ENCODE results near the gene SUFU. TPM values are rescaled to one million over a fixed set of nuclear protein-coding genes. Genes with fewer than 3 reads are reported as not detected.
A peak's percentile ranks its signal among the peaks of the same experiment; 100 is the strongest.

The SUFU gene
- total and polyA plus RNA-seq, 2 of the 13 experiments (the other 11 are each of a cell fraction or from before 2014, with no cell fraction given), result 2.9 to 5.5 TPM

DNA sequence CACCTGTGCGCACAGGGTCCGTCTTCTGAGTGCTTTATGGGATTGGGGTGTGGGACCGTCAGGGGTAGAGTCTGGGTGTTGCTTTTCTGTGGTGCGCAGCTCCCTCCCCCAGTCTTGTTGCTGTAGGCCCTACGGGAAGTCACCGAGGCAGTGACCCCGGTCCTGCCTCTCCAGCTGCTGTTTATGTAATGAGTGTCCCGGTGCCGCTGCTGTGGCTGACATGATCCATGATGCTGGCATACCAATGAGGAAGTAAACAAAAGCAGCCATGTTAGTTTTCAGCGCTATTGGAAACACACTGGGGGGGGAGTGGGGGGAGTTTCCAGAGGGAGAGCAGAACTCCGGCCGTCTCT lies 141.6 kb downstream of the SUFU start (continued):
- TF ChIP-seq, protein P1, sequence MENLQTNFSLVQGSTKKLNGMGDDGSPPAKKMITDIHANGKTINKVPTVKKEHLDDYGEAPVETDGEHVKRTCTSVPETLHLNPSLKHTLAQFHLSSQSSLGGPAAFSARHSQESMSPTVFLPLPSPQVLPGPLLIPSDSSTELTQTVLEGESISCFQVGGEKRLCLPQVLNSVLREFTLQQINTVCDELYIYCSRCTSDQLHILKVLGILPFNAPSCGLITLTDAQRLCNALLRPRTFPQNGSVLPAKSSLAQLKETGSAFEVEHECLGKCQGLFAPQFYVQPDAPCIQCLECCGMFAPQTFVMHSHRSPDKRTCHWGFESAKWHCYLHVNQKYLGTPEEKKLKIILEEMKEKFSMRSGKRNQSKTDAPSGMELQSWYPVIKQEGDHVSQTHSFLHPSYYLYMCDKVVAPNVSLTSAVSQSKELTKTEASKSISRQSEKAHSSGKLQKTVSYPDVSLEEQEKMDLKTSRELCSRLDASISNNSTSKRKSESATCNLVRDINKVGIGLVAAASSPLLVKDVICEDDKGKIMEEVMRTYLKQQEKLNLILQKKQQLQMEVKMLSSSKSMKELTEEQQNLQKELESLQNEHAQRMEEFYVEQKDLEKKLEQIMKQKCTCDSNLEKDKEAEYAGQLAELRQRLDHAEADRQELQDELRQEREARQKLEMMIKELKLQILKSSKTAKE (CRISPR knock-in tag; IDR thresholded peaks at IDR 0.05; ENCODE audit: borderline replicate concordance), result peak; percentile 68
- TF ChIP-seq SETDB1 (CRISPR knock-in tag; IDR thresholded peaks at IDR 0.05; ENCODE audit: borderline replicate concordance) (no peak), MAFF (IDR thresholded peaks at IDR 0.05; ENCODE audit: low read depth, low read length) (no peak), SRSF1 (optimal IDR thresholded peaks at IDR 0.05; ENCODE audit: low read depth, low read length) (peak; percentile 16), ZNF225 (CRISPR knock-in tag; IDR thresholded peaks at IDR 0.05) (no peak), MTA3 (CRISPR knock-in tag; IDR thresholded peaks at IDR 0.05) (no peak), AGO1 (IDR thresholded peaks at IDR 0.05; ENCODE audit: low read depth, low read length, poor library complexity, severe bottlenecking) (peak; percentile 6), RARG (CRISPR knock-in tag; IDR thresholded peaks at IDR 0.05; ENCODE audit: low read depth) (no peak), TEAD3 (CRISPR knock-in tag; optimal IDR thresholded peaks at IDR 0.05; ENCODE audit: borderline replicate concordance) (peak; percentile 54), ZBTB10 (CRISPR knock-in tag; IDR thresholded peaks at IDR 0.05; ENCODE audit: borderline replicate concordance) (0 out of 2 replicates have a peak, but pooled peaks have one; percentile 44), SSRP1 (CRISPR knock-in tag; IDR thresholded peaks at IDR 0.05) (no peak), TP53 (CRISPR knock-in tag; conservative IDR thresholded peaks at IDR 0.05) (0 out of 2 replicates have a peak, but pooled peaks have one; percentile 40), ZNF274 (CRISPR knock-in tag; IDR thresholded peaks at IDR 0.05) (no peak), ZNF414 (CRISPR knock-in tag; IDR thresholded peaks at IDR 0.05) (0 out of 2 replicates have a peak, but pooled peaks have one; percentile 17), HES4 (CRISPR knock-in tag; IDR thresholded peaks at IDR 0.05; ENCODE audit: borderline replicate concordance) (no peak), HDAC1 (CRISPR knock-in tag; IDR thresholded peaks at IDR 0.05) (peak; percentile 21; the same call in 1 of the 2 replicates)
- TF ChIP-seq, protein P2, sequence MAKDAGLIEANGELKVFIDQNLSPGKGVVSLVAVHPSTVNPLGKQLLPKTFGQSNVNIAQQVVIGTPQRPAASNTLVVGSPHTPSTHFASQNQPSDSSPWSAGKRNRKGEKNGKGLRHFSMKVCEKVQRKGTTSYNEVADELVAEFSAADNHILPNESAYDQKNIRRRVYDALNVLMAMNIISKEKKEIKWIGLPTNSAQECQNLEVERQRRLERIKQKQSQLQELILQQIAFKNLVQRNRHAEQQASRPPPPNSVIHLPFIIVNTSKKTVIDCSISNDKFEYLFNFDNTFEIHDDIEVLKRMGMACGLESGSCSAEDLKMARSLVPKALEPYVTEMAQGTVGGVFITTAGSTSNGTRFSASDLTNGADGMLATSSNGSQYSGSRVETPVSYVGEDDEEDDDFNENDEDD (CRISPR knock-in tag; IDR thresholded peaks at IDR 0.05; ENCODE audit: borderline replicate concordance), result no peak
- TF ChIP-seq, protein P3, sequence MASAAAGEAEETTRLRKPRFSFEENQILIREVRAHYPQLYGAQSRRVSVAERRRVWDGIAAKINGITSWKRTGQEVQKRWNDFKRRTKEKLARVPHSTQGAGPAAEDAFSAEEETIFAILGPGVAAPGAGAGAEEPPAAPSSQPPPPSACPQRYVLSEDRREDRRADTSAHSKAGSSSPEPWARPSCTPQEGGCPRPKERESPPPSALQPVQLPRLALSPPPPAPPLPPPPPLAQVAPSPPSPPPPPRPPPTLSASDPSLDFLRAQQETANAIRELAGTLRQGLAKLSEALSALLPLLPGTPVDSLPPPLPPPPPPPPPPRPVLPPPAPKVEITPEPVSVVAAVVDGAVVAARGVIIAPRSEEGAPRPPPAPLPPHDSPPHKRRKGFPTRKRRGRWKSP (CRISPR knock-in tag; IDR thresholded peaks at IDR 0.05), result 0 out of 2 replicates have a peak, but pooled peaks have one; percentile 14
- TF ChIP-seq, protein P4, sequence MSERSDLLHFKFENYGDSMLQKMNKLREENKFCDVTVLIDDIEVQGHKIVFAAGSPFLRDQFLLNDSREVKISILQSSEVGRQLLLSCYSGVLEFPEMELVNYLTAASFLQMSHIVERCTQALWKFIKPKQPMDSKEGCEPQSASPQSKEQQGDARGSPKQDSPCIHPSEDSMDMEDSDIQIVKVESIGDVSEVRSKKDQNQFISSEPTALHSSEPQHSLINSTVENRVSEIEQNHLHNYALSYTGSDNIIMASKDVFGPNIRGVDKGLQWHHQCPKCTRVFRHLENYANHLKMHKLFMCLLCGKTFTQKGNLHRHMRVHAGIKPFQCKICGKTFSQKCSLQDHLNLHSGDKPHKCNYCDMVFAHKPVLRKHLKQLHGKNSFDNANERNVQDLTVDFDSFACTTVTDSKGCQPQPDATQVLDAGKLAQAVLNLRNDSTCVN (CRISPR knock-in tag; IDR thresholded peaks at IDR 0.05; ENCODE audit: borderline replicate concordance), result no peak
- TF ChIP-seq, protein P5, sequence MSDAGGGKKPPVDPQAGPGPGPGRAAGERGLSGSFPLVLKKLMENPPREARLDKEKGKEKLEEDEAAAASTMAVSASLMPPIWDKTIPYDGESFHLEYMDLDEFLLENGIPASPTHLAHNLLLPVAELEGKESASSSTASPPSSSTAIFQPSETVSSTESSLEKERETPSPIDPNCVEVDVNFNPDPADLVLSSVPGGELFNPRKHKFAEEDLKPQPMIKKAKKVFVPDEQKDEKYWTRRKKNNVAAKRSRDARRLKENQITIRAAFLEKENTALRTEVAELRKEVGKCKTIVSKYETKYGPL (CRISPR knock-in tag; IDR thresholded peaks at IDR 0.05), result peak; percentile 51

Measured in HepG2 (cell line).